ENCODE results near the gene MISP3.

Gene MISP3

GRCh38 chr19:14122924-14123323 lies 50.3 kb downstream of the MISP3 start:
- DNase-seq (ENCODE audit: low spot score), result no peak
